Pons (tissue), 1 donor: ENCODE results near the gene GRK5.

Experiments
- DNase-seq: peaks from one replicate; pipeline ENCODE4 v3.0.0-alpha.2; 2016; ENCODE audit warnings: low spot score

The GRK5 gene

GRCh38 chr10:119488675-119489074, 281.3 kb downstream of the GRK5 start:
- DNase-seq: no peak

GRCh38 chr10:119489991-119490326, 282.6 kb downstream of the GRK5 start:
- DNase-seq: no peak

GRCh38 chr10:119491966-119492757, 284.8 kb downstream of the GRK5 start:
- DNase-seq: no peak

GRCh38 chr10:119493155-119493554, 285.8 kb downstream of the GRK5 start:
- DNase-seq: no peak

- no peak for DNase-seq
Observed at GRCh38 chr10:119494236-119495020, 287.1 kb downstream of the GRK5 start.

- no peak for DNase-seq
Observed at GRCh38 chr10:119495021-119495505, 287.7 kb downstream of the GRK5 start.

- no peak for DNase-seq
Observed at GRCh38 chr10:119495545-119495944, 288.2 kb downstream of the GRK5 start.

GRCh38 chr10:119496273-119496672, 288.9 kb downstream of the GRK5 start:
- DNase-seq: no peak

- DNase-seq: no peak
Observed at GRCh38 chr10:119497243-119497642, 289.9 kb downstream of the GRK5 start.

- DNase-seq: no peak
Observed at GRCh38 chr10:119498889-119499676, 291.7 kb downstream of the GRK5 start.

- no peak for DNase-seq
Observed at GRCh38 chr10:119499677-119500002, 292.3 kb downstream of the GRK5 start.

- no peak for DNase-seq
Observed at GRCh38 chr10:119500123-119500795, 292.9 kb downstream of the GRK5 start.

- DNase-seq: no peak
Observed at GRCh38 chr10:119500821-119501220, 293.4 kb downstream of the GRK5 start.

GRCh38 chr10:119501690-119502089, 294.3 kb downstream of the GRK5 start:
- DNase-seq: no peak

- no peak for DNase-seq
Observed at GRCh38 chr10:119502209-119502608, 294.8 kb downstream of the GRK5 start.

GRCh38 chr10:119502618-119503155, 295.3 kb downstream of the GRK5 start:
- DNase-seq: no peak

- no peak for DNase-seq
Observed at GRCh38 chr10:119503821-119504220, 296.4 kb downstream of the GRK5 start.

GRCh38 chr10:119504651-119505050, 297.3 kb downstream of the GRK5 start:
- DNase-seq: no peak

- no peak for DNase-seq
Observed at GRCh38 chr10:119505131-119505551, 297.8 kb downstream of the GRK5 start.
